BE2C (cell line): ENCODE measurements around the gene FRY. TPM values are rescaled to one million over a fixed set of nuclear protein-coding genes. Genes with fewer than 3 reads are reported as not detected.
"Not testable (repeated sequence)": the region's sequence is repeated elsewhere in the genome, so short reads cannot be mapped to it uniquely, and the experiment has no call there.

Experiments
- DNase-seq: peaks from one replicate; pipeline ENCODE4 v3.0.0-alpha.2; 2020
- H3K27me3 ChIP-seq: fragments of 250-450 bp; sonication (Bioruptor Pico); 2 replicates; pipeline ENCODE4 v1.5.1; 2020; ENCODE audit warnings: mild to moderate bottlenecking
- H3K36me3 ChIP-seq: fragments of 250-450 bp; sonication (Bioruptor Pico); 2 replicates; pipeline ENCODE4 v1.5.1; 2020; ENCODE audit warnings: mild to moderate bottlenecking
- H3K4me1 ChIP-seq: fragments of 250-450 bp; sonication (Bioruptor Pico); 2 replicates; pipeline ENCODE4 v1.5.1; 2020
- H3K4me3 ChIP-seq: 2 replicates; pipeline ENCODE4 v1.5.1; 2011; ENCODE audit warnings: low read depth, low read length
- H3K9me3 ChIP-seq: fragments of 250-450 bp; sonication (Bioruptor Pico); 2 replicates; pipeline ENCODE4 v1.5.1; 2020
- polyA plus RNA-seq: library from polyadenylated mRNA; unstranded; fragments of >200 nt; gene quantifications from one replicate; pipeline ENCODE4 v1.2.1, GENCODE V29; 2012; ENCODE audit warnings: low read depth, missing spikeins; ENCODE audit not compliant: insufficient read length, insufficient read depth
- TF ChIP-seq, protein P1 (sequence below): IDR thresholded peaks from 2 replicates; pipeline ENCODE4 v1.5.1; 2012; ENCODE audit warnings: mild to moderate bottlenecking, low read depth, low read length

FRY gene
- 22.6 TPM for polyA plus RNA-seq

DNA sequence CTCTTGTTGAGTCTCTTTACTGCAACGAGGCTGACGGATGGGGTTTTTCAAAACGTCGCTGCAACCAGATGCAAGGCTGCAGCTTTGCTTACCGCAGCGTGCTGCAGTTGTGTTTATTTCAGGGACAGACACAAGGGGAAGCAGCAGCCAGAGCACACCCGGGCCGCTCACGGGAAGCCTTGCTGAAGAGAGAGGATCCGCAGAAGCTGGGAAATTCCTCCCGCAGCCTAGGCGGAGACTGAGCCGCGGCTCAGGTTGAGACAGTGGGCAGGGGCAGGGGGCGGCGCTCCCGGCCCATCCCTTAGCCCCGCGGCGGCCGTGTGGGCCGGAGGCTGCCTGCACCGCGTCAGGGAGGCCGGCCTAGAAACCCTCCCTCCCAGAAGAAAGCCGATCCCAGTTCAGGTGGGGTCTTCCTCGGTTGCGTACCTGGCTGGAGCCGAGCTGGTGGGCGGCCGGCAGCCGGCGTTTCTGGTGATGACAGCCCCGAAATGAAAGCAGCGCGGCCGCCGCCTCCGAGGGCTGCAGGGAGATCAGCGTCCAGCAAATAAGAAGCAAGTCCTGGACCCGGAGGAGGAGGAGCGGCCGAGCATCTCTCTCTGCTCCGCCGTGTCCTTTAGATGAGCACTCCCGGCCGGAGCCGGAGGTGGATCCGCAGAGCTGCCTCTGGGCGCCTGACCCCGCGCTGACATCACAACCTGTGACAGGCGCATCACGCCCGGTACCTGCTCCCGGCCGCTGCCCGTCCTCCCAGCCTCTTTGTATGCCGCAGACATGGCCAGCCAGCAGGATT lies at the start of gene FRY:
FRY (plus strand) TSS at position 750 of the 790 bp plus-strand sequence; CDS start at position 772, 22 bp downstream.
- H3K4me1 ChIP-seq = peaks cover 7% of the 10 kb centered on the region
- peak; percentile 80 for DNase-seq
- no peaks in the 10 kb centered on the region for H3K9me3 ChIP-seq
- H3K4me3 ChIP-seq = peak within 1 kb of the TSS; percentile 80
- no peaks in the 10 kb centered on the region for H3K27me3 ChIP-seq
- no peaks in the 10 kb centered on the region for H3K36me3 ChIP-seq
- TF ChIP-seq, protein P1, sequence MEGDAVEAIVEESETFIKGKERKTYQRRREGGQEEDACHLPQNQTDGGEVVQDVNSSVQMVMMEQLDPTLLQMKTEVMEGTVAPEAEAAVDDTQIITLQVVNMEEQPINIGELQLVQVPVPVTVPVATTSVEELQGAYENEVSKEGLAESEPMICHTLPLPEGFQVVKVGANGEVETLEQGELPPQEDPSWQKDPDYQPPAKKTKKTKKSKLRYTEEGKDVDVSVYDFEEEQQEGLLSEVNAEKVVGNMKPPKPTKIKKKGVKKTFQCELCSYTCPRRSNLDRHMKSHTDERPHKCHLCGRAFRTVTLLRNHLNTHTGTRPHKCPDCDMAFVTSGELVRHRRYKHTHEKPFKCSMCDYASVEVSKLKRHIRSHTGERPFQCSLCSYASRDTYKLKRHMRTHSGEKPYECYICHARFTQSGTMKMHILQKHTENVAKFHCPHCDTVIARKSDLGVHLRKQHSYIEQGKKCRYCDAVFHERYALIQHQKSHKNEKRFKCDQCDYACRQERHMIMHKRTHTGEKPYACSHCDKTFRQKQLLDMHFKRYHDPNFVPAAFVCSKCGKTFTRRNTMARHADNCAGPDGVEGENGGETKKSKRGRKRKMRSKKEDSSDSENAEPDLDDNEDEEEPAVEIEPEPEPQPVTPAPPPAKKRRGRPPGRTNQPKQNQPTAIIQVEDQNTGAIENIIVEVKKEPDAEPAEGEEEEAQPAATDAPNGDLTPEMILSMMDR = peak; percentile 12; the same call in 1 of the 2 replicates

DNA sequence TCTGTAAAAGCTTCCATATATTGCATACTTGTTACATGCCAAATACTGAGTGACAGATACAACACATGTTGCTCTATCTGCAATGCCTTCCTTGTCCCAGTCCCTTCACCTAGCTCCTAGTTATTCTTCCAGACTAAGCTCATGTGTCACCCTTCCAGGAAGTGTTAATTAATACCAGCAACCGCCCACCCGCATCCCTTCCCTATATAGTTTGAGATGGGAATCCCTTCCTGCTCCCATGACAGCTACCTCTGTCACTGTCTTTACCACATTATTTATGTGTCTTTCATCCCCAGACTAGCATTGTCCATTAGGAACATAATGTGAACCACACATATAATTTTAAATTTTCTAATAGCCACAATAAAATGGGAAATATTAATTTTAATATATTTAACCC lies 49.5 kb upstream of the FRY start:
- Histone ChIP-seq H3K4me1 (peaks cover 12% of the 10 kb centered on the region), H3K27me3 (no peaks in the 10 kb centered on the region), H3K4me3 (no peak overlapping the region), H3K9me3 (no peaks in the 10 kb centered on the region), H3K36me3 (no peaks in the 10 kb centered on the region)
- TF ChIP-seq, protein P1 = no peak
- DNase-seq = no peak

DNA sequence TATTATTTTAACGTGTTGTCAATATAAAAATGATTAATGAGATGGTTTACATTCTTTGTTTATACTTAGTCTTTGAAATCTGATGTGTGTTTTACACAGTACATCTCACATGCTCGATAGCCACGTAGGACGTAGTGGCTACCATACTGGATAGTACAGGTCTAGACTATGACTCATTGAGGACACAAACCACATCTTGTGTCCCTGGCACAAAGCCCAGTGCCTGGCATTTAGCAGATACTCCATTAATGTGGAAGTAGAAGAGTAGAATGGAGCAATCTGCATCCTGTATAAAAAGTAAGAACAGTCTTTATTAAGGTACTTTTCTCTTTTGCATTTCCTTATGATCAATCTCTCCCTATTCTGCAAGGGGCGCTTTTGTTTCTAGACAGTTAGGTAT lies 49.0 kb upstream of the FRY start:
- H3K4me1 ChIP-seq = peaks cover 13% of the 10 kb centered on the region
- no peaks in the 10 kb centered on the region for H3K36me3 ChIP-seq
- peak; percentile 93 for DNase-seq
- H3K9me3 ChIP-seq = no peaks in the 10 kb centered on the region
- no peaks in the 10 kb centered on the region for H3K27me3 ChIP-seq
- TF ChIP-seq, protein P1 = no peak
- no peak overlapping the region for H3K4me3 ChIP-seq

DNA sequence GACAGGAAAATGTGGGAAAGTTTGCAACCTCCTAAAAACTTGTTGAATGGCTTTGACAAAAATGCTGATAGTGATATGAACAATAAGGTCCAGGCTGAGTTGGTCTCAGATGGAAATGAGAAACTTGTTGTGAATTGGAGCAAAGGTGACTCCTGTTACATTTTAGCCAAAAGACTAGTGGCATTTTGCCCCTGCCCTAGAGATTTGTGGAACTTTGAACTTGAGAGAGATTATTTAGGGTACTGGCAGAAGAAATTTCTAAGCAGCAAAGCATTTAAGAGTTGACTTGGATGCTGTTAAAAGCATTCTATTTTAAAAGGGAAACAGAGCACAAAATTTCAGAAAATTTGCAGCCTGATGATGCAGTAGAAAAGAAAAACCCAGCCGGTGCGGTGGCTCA lies 47.9 kb upstream of the FRY start:
- not testable (repeated sequence) for H3K9me3 ChIP-seq, DNase-seq, H3K4me3 ChIP-seq, H3K36me3 ChIP-seq, H3K27me3 ChIP-seq
- H3K4me1 ChIP-seq = peaks cover 13% of the 10 kb centered on the region

DNA sequence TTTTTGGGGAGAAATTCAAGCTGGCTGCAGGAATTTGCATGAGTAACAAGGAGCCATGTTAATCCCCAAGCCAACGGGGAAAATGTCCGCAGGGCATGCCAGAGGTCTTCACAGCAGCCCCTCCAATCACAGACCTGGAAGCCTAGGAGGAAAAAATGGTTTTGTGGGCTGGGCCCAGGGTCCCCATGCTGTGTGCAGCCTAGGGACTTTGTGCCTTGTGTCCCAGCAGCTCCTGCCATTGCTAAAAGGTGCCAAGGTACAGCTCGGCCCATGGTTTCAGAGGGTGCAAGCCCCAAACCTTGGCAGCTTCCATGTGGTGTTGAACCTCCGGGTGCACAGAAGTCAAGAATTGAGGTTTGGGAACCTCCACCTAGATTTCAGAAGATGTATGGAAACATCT lies 47.2 kb upstream of the FRY start:
- H3K4me1 ChIP-seq = peaks cover 13% of the 10 kb centered on the region
- not testable (repeated sequence) for H3K9me3 ChIP-seq, H3K36me3 ChIP-seq, DNase-seq, H3K27me3 ChIP-seq, H3K4me3 ChIP-seq

DNA sequence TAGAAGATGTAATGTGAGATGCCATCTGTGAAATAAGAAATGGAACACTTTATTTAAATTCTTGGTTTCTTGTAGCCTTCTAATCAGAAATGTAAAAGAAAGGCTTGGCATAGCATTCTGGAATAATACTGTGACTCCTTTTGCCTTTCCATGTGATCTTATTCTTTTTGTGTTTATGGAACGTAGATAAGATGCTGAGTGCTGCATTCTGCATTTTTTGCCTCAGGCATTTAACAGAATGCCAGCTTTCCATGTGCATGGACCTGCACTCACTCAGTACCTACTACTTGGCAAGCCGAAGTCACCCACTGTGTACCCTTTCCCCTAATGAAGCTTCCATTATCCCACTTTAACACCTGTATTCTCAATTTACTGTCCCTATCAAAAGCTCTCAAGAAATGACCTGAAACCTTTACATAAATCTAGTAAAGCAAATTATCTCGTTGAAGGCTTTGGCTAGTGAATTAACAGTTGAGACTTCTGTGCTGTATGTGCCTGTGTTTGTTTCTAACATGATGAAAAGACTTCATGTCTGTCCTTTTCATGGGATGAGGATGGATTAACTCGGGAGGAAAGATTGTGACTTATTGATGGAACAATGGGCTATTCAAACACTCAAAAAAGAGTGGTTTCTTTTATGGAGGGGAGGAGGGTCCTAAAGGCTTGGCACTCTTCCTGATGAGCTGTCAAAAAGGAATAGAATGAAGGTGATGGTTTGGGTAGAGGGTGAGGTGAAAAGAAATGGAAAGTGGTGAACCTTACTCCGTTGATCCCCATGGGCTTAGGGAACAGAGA lies 44.7 kb upstream of the FRY start:
- Histone ChIP-seq H3K9me3 (no peaks in the 10 kb centered on the region), H3K4me3 (no peak overlapping the region), H3K27me3 (no peaks in the 10 kb centered on the region), H3K36me3 (no peaks in the 10 kb centered on the region; the same call in 1 of the 2 replicates), H3K4me1 (peaks cover 12% of the 10 kb centered on the region)
- peak; percentile 18 for DNase-seq
- TF ChIP-seq, protein P1 = no peak
